GM12864 (cell line): Measurements from ENCODE around the gene PLEKHM2.

Experiments used
- DNase-seq: peaks from one replicate; pipeline ENCODE4 v3.0.0-alpha.2; 2011; ENCODE audit warnings: low read depth
- H3K4me3 ChIP-seq: 2 replicates; pipeline ENCODE4 v1.5.1; 2011; ENCODE audit warnings: mild to moderate bottlenecking, low read depth, low read length, control low read depth
- TF ChIP-seq, protein P1 (sequence below): IDR thresholded peaks from 2 replicates; pipeline ENCODE4 v1.5.1; 2011; ENCODE audit warnings: low read depth, mild to moderate bottlenecking, moderate library complexity, low read length, control low read depth, inconsistent platforms; ENCODE audit errors: missing control alignments

Gene PLEKHM2

DNA sequence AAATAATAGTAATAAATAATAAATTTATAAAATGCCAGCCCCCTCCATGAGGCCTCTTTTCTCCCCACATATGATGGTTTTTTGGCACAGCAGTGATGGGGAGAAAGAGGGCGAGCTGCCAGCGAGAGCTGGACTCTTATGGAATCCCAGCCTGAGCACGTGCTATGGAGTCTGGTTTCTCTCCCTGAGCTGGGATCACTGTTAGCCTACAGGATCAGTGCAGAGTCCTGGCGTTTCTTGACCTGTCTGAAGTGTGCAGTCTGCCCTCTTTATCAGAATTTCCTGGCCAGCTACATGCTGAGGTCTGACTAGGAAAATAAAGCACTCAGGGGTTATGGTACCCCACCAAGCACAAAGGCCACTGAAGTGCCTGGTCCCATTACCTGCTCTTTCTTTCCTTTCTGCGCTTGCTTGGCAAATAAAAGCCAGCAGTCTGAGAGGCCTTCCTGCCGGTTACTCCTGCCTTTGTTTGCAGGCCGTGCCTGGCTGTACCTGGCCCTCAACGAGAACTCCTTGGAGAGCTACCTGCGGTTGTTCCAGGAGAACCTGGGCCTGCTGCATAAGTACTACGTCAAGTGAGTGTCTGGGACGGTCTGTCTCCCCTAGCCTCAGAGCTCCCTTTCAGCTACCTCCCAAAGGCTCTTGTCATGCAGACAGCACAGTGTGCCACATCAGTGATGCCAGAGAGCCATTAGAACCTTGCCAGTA lies 33.5 kb downstream of the PLEKHM2 start:
- DNase-seq = no peak
- TF ChIP-seq, protein P1, sequence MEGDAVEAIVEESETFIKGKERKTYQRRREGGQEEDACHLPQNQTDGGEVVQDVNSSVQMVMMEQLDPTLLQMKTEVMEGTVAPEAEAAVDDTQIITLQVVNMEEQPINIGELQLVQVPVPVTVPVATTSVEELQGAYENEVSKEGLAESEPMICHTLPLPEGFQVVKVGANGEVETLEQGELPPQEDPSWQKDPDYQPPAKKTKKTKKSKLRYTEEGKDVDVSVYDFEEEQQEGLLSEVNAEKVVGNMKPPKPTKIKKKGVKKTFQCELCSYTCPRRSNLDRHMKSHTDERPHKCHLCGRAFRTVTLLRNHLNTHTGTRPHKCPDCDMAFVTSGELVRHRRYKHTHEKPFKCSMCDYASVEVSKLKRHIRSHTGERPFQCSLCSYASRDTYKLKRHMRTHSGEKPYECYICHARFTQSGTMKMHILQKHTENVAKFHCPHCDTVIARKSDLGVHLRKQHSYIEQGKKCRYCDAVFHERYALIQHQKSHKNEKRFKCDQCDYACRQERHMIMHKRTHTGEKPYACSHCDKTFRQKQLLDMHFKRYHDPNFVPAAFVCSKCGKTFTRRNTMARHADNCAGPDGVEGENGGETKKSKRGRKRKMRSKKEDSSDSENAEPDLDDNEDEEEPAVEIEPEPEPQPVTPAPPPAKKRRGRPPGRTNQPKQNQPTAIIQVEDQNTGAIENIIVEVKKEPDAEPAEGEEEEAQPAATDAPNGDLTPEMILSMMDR = no peak
- H3K4me3 ChIP-seq = no peak overlapping the region

DNA sequence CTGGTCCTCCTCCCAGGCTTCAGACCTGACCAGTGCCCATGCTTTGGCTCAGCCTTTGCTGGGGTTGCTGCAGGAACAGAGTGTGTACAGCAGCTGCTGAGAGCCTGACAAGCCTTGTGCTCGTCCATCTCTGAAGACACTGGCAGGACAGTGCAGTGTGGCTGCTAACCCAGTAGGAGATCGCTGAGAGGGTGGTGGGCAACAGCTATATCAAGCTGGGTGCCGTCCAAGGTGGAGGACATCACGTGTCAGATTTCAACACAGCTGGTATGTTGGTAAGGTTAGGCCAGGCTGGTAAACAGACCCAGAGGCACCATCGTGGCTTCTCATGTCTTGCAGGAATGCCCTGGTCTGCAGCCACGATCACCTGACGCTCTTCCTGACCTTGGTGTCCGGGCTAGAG lies 34.1 kb downstream of the PLEKHM2 start:
- no peak overlapping the region for H3K4me3 ChIP-seq
- no peak for DNase-seq
- TF ChIP-seq, protein P1 = no peak

DNA sequence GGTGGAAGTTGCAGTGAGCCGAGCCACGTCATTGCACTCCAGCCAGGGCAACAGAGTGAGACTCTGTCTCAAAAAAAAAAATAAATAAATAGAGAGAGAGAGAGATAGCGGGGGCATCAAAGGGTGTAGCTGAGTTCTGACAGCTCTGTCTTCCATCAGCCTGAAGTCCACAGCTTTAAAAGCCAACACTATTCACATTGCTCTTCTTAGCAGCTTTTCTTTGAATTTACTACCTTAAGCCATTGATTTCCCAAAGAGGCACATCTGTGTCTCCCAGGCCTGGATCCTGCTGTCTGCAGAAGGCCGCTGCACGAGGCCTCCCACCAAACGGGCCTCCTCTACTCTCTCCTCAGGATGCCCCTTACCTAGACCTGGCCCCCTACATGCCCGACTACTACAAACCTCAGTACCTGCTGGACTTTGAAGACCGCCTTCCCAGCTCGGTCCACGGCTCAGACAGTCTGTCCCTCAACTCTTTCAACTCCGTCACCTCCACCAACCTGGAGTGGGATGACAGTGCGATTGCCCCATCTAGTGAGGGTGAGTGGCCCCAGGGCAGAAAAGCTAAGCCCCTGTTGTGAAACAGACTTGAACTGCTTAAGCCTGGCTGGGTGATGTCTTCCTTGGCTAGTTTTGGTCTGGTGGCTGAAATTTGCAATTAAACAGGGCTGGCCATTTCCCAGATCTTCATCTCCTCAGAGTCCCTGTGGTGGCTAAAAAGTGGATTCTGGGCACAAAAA lies 35.4 kb downstream of the PLEKHM2 start:
- H3K4me3 ChIP-seq = no peak overlapping the region
- TF ChIP-seq, protein P1 = no peak
- DNase-seq = no peak

DNA sequence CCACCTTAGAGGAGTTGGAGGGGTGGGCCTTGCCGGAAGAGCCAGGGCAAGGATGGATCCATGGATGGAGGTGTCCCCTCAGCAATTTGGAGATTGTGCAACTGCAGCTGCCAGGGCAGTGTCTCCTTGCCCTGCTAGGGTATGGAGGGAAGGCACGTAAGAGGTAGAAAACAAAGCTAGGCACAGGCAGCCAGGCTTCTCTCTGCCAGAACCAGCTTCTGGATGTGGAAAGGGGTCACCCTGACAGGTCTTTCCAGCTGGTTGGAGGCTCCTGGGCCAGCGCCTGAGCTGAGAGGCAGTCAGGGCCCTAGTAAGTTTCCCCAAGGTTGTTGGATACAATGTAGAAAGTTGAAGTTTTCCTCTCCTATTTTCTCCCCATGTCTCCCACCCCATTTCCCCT lies 36.7 kb downstream of the PLEKHM2 start:
- DNase-seq = no peak
- TF ChIP-seq, protein P1 = no peak
- H3K4me3 ChIP-seq = no peak overlapping the region

DNA sequence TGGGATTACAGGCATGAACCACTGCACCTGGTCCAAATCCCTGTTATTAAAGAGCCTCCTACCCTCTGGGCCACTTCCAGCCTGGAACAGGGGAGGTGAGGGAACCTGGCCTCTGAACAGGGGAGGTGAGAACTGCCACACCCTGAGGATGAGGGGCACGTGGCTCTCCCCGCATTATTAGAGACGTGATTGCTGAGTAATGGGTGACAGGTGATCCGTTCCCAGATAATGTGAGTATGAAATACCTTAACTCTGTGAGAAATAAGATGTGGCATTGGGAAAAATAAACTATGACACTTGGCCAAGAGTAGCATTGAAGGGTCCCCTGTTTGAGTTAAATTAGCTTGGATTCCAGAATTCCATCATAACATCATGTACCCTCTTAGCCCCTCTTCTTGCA lies 38.3 kb downstream of the PLEKHM2 start:
- TF ChIP-seq, protein P1 = no peak
- H3K4me3 ChIP-seq = no peak overlapping the region
- no peak for DNase-seq

DNA sequence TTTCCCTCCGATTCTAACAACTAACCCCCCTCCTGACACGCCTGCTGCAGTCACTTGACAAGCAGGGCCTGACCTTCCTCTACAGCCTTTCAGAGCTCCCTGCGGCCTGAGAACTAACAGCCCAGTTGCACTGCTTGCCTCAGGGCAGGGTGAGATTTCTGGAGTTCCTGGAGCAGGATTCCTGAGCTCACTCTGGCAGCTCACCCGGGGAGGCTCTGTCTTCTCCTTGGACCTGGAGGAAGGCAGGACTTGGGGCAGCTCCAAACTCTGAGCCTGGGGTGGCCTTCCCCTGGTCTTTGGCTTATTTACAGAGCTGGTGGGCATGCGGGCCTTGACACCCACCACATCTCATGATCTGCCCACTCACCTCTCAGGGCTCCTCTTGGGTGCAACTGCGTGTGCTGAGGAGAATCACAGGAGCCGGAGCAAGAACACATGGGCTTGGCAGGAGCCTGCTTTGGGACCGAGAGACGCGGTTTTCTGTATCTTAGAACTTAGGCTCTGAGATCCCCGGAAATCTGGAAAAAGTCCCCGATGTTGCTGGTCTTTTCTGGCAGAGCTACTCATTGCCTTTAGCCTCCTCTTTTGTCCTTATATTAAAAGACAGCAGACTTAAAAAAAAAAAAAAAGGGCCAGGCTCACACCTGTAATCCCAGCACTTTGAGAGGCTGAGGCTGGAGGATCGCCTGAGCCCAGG lies 38.9 kb downstream of the PLEKHM2 start:
- TF ChIP-seq, protein P1 = no peak
- no peak overlapping the region for H3K4me3 ChIP-seq
- no peak for DNase-seq
